HG03097 (cell line): ENCODE data around the gene FCHSD2.
"Not testable (repeated sequence)": the region's sequence is repeated elsewhere in the genome, so short reads cannot be mapped to it uniquely, and the experiment has no call there.

Experiments used
- ATAC-seq: cut with Tn5 transposase; IDR thresholded peaks from one replicate; pipeline ENCODE4 v1.9.1; 2021; ENCODE audit not compliant: unreplicated experiment, low FRiP score

Gene FCHSD2

DNA sequence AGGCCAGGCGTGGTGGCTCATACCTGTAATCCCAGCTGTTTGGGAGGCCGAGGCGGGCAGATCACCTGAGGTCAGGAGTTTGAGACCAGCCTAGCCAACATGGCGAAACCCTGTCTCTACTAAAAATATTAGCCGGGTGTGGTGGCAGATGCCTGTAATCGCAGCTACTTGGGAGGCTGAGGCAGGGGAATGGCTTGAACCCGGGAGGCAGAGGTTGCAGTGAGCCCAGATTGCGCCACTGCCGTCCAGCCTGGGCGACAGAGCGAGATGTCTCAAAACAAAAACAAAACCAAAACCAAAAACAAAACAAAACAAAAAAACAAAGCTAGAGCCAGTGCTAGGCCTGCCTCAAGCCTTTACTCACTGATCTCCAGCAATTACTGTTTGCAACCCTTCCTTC, 314.5 kb downstream of the FCHSD2 start:
- not testable (repeated sequence) for ATAC-seq

DNA sequence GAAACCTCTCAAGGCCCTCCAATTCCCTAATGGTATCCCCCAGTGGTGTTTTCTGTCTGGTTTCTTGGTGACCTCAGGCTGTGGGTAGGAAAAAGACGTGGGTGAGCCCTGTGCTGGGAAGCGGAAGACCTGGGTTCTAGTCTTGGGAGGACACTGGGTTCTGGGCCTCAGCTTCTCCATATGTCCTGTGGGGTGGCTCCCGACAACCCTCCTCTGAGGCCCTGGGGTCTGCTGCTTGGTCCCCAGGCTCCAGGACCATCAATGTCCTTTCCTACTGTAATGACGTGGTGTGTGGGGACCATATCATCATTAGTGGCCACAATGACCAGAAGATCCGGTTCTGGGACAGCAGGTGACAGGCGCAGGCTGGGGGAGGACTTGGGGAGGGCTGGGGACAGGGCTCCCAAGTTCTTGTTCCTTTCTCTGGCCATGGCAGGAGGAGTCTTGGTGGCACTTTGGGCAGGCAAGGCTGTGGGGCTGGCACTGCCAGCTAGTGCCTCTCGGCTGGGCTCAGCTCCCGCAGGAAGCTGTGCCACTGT, 315.1 kb downstream of the FCHSD2 start:
- no peak for ATAC-seq

DNA sequence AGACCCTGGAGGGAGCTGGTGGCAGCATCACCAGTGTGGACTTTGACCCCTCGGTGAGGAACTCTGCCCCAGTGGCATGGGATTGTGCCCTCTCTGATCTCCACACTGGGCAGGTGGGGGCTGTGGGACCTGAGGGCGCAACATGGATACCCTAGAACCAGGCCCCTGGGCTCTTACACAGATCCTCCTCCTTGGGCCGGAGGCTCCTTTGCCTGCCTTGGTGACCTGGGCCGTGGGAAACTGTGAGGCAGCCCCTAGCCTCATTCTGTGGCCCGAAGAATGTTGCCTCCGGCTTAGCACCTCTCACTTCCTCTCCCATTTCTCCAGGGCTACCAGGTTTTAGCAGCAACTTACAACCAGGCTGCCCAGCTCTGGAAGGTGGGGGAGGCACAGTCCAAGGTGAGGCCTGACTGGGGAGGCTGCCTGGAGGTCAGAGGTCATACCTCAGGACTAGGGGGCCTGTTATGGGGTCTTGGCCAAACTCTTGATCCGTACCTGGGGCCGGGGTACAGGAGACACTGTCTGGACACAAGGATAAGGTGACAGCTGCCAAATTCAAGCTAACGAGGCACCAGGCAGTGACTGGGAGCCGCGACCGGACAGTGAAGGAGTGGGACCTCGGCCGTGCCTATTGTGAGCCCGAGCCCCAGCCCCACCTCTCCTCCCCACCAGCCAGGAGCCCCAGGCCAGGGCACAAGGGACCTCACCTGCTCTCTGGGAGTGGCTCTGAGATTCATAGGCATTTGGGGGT, 315.8 kb downstream of the FCHSD2 start:
- no peak for ATAC-seq

DNA sequence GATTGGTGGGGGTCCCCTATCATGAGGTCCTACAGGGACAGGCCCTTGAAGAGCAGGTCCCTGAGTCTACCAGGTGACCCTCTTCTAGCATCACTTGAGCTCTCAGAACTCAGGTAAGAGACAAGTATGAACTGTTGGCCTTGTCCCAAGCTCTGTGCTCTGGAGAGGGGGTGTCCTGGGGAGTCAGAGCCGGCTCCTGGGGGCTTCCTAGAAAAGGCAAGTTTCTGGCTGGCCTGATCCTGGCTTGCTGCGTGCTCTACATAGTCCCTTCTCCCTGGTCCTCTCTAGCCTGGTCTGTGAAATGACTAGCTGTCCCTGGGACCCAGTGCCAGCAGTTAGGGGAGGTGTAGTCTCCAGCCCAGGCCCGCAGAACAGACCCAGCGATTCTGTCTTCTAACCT, 316.5 kb downstream of the FCHSD2 start:
- ATAC-seq: no peak

DNA sequence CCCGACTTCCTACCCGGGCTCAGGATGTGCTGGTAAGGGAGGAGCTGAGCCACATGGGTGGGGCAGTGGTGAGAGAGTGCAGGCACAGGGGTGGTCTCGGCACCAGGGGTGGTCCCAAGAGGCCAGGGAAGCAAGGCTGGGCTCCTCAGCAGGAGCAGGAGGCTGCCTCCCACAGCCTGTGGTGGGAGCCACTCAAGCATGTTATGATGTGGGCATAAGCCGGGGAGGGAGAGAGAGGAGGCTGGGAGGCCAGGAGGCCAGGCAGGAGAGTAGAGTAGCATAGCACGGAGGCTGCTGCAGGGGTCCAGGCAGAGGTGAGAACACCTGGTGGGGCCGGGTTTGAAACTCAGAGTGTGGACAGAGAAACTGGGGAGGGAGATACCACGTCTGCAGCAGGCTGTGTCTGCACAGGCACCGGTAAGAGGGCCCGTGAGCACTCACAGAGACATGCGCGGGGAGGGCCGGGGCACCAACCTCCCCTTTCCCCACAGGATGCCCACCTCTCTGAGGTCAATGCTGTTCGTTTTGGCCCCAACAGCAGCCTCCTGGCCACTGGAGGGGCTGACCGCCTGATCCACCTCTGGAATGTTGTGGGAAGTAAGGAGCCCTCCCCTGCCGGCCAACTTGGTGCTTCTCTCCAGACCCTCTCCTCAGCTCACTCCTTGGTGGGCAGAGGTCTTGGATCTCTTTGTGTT, 317.2 kb downstream of the FCHSD2 start:
- ATAC-seq: no peak

DNA sequence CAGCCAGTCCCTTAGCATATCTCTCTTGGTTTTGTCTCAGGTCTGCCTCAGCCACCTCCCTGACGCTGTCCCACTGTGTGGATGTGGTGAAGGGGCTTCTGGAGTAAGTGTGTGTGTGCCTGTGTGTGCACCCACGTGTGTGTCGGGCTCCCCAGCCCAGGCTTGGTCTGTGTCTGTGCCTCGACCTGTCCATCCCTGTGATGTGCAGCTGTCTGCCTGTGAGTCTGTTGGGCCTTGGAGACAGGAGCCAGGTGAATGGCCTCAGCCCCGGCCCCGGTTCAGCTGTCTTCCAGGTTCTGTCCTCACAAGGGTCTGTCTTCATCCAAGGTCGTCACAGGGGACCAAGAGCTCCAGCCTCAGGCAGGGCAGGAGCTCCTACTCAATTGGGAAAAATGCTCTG, 318.1 kb downstream of the FCHSD2 start:
- no peak for ATAC-seq

DNA sequence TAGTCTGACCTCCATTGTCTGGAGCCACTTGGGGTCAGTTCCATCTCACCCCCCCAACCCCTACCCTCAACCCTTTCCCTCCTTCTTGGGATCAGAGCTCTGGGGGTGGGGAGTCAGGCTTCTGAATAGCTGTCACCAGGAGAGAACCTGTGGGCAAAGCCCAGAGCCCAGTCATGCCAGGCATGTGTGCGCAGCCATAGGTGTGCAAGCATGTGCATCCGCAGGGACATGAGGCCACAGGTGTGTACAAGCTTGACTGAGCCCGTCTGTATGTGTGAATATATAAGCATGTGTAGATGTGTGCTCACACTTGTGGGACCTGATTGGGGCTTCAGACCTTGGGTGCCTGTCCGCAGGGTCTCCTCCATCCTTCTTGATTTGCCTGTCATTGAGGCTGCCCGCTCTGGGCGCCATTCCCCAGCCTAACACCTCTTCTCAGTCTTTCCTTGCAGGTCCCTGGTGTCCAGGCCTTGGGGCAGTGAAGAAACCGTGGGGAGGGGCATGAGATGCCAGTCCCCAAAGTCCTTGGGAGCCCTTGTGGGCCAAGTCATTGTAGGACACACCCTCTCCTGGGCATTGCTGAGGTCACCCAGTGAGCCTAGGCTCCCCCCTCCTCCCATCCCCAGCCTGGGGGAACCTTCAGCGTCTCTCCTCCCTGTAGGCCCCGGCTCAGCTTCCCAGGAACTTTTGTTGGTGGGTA, 318.9 kb downstream of the FCHSD2 start:
- ATAC-seq: no peak

DNA sequence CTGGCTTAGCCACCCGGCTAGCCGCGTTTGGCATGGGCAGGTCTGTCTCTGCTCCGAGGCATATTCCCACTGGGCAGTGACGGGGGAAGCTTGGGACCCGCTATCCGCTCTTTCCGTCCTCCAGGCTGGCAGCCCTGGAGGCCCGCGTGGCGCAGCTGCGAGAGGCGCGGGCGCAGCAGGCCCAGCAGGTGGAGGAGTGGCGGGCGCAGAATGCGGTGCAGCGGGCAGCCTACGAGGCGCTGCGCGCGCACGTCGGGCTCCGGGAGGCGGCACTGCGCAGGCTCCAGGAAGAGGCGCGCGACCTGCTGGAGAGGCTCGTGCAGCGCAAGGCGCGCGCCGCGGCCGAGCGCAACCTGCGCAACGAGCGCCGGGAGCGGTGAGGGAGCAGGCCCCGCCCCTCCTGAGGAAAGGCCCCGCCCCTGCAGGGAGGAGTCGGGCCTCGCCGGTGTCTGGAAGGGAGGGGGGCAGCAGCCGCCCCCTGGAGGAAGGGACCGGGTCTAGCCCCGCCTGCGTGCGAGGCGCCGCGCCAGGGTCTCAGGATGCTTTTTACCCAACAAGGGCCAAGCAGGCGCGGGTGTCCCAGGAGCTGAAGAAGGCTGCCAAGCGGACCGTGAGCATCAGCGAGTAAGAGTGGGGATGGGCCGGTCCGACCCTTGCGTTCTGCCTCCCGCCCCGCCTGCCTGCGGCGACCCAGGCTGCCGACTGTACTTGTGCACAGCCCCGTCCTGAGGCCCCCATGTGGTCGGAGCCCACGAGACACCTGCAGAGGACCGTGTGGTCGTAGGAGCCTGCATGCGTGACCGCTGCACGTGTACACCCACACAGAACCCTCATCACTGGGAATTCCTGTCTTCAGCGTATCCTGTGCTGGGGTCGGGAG, 320.0 kb downstream of the FCHSD2 start:
- ATAC-seq: no peak

DNA sequence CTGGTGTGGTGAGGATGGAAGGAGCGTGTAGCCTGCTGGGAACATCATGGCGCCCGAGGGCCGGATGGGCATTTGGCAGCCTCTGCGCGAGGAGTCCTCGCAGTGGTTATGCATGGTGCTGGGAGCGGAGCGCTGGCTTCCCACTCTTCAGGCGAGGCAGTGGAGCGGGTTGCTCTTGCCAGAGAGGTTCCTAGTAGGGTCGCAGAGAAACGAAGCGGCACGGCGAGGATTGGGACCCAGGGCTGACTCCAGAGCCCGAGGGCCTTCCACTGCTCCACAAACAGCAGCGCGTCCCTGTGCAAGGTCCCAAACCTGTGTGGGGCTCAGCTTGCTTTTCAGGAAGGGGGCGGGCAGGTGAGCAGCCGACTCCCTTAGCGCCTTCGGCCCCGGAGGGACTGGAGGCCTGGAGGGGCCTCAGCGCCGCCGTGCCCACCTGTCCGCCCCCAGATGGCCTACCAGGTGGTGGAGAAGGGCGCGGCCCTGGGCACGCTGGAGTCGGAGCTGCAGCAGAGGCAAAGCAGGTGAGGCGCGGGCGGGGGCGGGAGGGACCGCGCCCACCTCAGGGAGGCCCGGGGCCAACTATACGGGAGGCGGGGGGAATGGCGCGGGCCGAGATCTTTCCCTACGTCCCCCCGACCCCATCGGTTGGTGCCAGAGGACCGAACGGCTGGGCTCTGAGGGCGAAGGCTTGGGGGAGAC, 320.7 kb downstream of the FCHSD2 start:
- no peak for ATAC-seq

DNA sequence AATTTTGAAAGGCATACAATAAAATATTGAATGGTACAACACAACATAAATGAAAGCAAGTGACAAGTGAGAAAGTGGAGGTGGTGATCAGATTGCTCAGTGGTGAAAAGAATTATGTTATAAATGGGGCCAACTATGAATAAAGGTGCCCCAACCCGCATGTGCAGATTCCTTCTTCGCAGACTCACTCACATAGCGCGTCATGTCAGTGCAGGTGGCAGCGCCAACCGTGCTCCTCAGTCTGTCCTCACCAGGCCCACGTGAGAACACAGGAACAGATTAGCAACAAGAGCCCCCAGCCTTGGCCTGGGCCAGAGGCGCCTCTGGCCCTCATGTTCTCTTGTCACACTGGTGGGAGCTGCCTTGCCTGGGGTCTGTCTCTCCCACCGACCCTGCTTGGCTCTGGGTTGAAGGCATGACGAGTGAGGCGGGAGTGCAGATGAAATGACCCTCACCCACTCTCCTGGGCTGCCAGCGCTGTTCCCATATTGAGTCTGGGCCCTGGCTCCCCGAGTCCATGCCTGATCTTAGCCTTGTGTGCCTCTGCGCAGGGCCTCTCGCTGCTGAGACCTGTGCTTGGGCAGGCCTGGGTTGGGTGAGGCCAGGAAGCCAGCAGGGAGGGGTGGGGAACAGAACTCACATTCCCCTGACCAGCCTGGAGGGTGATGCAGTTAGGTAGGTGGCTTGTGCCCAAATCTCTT, 321.5 kb downstream of the FCHSD2 start:
- no peak for ATAC-seq

DNA sequence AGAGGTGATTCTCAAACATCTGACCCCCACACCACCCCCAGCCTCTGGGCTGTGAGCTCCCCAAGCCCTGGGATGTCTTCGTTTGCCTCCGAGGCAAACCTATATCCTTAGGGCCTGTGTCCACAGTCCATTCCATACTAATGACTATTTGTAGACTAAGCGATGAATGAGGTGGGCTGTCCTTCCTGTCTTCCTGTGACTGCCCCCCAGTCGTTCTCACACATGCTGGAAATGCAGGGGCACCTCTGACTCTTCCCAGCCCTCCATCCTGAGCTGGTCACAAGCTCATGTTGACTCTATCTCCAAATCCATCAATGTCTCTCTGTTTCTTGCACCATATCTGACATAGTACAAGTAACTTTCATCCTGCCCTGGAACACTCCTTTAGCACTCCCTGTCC, 323.1 kb downstream of the FCHSD2 start:
- ATAC-seq: no peak

DNA sequence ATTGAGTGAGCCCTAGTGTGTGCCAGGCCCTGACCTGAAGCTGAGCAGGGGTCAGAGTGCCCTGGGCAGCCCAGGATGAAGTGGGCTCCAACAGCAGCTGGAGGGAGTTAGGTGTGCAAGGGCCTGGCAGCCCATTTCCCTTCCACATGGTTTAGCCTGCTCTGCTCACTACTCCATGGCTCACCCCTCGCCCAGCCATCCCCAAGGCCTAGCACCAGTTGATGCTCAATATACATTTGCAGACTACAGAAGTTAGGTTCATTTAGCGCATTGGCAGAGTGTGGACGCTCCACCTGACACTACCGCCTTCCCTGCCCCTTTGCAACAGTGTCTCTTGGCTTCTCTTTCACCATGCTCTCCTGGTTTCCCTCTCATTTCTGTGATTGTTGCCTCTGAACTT, 324.2 kb downstream of the FCHSD2 start:
- ATAC-seq: no peak

DNA sequence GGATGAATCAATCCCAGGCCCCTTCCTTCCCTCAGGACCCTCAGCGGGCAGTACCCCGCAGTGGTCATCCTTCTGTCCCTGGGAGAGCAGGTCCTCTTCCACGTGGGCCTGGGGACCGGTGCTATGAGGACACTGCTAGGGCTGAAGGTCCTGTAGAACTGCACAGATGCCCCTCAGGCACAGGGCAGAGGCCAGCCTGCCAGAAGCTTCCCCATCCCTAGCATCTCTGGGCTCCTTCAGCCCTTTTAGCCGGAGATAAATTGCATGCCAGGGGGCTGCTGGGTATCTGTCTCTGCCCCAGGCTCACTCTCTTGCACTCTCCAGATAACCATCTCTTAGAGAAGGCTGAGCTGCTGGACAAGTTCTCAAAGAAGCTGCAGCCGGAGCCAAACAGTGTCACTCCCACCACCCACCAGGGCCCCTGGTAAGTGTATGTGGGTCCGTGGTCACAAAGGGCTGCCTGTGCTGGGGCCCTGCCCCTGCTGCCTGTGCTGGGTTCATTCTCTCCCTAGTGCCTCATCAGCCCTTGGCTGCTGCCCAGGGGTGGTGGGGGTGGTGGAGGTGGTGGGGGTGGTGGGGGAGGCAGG, 325.6 kb downstream of the FCHSD2 start:
- no peak for ATAC-seq

DNA sequence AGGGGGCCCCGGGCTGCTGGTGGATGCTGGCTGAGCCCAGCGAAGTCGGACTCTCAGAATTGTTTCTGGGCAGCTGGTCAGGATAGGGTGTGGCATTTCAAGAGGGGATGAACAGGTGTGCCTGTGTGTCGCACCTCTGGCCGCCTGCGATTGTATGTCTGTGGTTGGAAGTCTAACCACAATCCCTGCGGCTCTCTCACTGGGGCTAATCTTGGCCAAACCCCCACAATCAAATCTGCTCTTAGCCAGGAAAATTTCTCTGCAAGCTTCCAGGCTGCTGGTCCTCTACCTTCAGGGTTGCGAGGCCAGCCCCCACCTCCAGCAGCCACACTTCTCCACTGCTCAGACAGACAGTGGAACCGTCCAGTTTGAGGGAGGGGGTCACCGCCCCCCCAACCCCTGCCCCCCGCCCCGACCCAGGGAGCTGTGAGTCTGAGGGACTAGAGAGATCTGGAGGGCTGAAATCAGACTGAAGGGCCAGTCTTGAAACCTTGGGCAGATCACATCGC, 327.0 kb downstream of the FCHSD2 start:
- no peak for ATAC-seq

DNA sequence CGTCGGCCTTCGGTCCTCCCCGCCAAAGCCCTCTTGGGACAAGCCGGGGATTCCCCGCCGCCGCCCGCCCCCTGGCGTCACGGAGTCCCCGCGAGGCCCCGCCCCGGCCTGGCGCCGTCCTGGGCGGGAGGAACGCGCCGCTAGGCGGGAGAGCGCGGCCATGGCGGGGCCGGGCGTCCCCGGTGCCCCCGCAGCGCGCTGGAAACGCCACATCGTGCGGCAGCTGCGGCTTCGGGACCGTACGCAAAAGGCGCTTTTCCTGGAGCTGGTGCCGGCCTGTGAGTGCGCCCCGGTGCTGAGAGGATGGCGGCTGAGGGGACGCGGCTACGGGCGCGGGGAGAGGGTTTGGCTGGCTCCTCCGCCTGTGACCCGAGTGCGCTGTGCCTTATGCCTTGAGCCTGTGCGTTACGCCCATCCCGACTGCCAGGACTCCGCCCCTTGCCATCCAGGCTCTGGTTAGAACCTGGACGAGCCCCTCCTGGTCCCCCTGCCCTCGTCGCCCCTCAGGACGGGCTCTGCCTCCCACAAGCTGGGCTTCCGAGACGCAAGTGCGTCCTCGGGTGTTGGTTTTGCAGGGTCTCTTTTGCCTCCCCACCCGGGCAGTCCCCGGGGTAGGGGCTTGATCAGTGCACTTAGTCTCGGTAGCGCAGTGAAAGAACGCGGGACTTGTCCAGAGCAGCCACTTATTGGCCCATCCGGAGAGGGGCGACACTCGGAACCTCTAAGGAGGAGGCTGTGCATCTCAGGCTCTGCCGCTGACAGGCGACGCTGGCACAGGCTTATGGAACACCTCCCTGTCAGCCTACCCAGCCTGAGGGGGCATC, 327.6 kb downstream of the FCHSD2 start, which contains the start of gene ATG16L2:
ATG16L2 (plus strand) TSS at position 126 of the 824 bp plus-strand sequence; CDS start at position 161, 35 bp downstream.
- ATAC-seq: peak; percentile 64

DNA sequence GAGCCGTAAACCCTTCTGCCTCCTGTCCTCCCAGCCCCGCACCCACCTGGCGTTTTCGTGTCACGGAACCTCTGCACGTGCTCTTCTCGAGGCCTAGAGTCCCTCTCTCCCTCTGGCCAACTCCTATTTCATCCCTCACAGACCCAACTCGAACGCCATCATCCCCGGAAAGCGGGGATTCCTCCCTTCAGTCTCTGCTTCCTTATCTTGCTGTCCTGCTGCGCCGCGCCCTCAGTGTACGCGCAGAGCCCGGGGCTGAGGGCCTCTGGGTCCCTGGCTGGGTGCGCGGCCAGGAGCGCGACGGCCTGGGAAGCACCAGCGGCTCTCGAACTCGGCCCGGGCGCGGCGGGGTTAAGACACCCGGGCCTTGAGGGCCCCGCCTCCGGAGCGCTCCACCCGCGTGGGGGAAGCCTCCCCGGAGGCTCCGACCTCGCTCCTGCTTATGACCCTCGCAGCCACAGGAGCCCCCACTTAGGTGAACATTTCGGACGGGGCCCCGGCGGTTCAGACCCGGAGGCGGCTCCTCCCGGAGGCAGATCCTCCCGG, 328.3 kb downstream of the FCHSD2 start:
- ATAC-seq: peak; percentile 36

DNA sequence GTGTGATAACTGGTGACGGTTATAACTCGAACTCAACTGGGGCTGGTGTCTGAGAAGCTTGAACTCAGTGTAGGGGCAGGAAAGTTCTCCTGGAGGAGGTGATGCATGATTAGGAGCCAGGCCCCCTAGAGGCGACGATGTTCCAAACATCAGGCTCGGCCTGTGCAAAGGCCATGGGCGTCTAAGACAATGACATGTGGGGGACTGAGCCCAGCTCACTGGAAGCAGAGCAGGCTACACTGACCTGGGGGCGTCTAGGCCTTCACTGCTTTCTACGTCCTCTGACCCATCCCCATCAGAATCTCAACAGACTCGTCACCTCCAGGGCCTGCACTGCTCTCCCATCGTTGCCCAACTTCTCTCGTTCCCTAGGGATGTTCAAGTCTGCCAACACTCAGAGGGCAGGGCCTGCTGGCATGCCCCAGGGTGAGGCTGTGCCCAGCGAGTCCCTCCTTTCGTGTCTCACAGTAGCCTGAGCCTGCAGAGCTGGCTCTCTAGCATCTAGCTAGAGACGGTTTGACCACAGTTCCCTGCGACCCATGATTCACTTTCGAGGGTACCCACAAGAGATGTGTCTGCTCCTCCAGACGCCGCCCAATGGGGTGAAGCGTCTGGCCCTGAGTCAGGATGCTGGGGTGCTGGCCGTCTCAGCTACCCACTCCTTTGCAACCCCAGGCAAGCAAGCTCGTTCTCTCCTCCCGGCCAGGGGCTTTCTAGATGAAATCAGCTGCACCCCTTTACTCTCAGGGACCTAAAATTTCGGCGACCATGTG, 329.0 kb downstream of the FCHSD2 start:
- ATAC-seq: peak; percentile 7
